Right kidney (tissue), 9 donors: ENCODE results near the gene FRMD3.

ENCODE experiments used
- DNase-seq: peaks from one replicate; pipeline ENCODE4 v3.0.0-alpha.2; 2016
- long read RNA-seq, 8 donors: transcript quantifications; one replicate each; lab custom pipeline, GENCODE V29; 2026

FRMD3 gene
- long read RNA-seq, donor 1, full-length matches to known transcripts: 1 of 14 reads
- long read RNA-seq, donor 1, partial matches to known transcripts: 13 of 14 reads
- long read RNA-seq, donor 1, other reads (novel, unspliced or antisense): 0 of 14 reads
- long read RNA-seq, donor 2, full-length matches to known transcripts: 3 of 3 reads
- long read RNA-seq, donor 2, partial matches to known transcripts: 0 of 3 reads
- long read RNA-seq, donor 2, other reads (novel, unspliced or antisense): 0 of 3 reads
- long read RNA-seq, donor 3: 0 reads
- long read RNA-seq, donor 4, full-length matches to known transcripts: 4 of 4 reads
- long read RNA-seq, donor 4, partial matches to known transcripts: 0 of 4 reads
- long read RNA-seq, donor 4, other reads (novel, unspliced or antisense): 0 of 4 reads
- long read RNA-seq, donor 5, full-length matches to known transcripts: 4 of 4 reads
- long read RNA-seq, donor 5, partial matches to known transcripts: 0 of 4 reads
- long read RNA-seq, donor 5, other reads (novel, unspliced or antisense): 0 of 4 reads
- long read RNA-seq, donor 6, full-length matches to known transcripts: 2 of 10 reads
- long read RNA-seq, donor 6, partial matches to known transcripts: 8 of 10 reads
- long read RNA-seq, donor 6, other reads (novel, unspliced or antisense): 0 of 10 reads
- long read RNA-seq, donor 7, full-length matches to known transcripts: 5 of 5 reads
- long read RNA-seq, donor 7, partial matches to known transcripts: 0 of 5 reads
- long read RNA-seq, donor 7, other reads (novel, unspliced or antisense): 0 of 5 reads
- long read RNA-seq, donor 8, full-length matches to known transcripts: 8 of 8 reads
- long read RNA-seq, donor 8, partial matches to known transcripts: 0 of 8 reads
- long read RNA-seq, donor 8, other reads (novel, unspliced or antisense): 0 of 8 reads

GRCh38 chr9:83538172-83538889, at the start of gene FRMD3:
Gene FRMD3 (minus strand): TSS chr9:83538401. CDS start chr9:83538231, 170 bp downstream.
- peak; percentile 97 for DNase-seq

- DNase-seq: no peak
Observed at GRCh38 chr9:83584995-83585394, 46.8 kb upstream of the FRMD3 start.

DNA sequence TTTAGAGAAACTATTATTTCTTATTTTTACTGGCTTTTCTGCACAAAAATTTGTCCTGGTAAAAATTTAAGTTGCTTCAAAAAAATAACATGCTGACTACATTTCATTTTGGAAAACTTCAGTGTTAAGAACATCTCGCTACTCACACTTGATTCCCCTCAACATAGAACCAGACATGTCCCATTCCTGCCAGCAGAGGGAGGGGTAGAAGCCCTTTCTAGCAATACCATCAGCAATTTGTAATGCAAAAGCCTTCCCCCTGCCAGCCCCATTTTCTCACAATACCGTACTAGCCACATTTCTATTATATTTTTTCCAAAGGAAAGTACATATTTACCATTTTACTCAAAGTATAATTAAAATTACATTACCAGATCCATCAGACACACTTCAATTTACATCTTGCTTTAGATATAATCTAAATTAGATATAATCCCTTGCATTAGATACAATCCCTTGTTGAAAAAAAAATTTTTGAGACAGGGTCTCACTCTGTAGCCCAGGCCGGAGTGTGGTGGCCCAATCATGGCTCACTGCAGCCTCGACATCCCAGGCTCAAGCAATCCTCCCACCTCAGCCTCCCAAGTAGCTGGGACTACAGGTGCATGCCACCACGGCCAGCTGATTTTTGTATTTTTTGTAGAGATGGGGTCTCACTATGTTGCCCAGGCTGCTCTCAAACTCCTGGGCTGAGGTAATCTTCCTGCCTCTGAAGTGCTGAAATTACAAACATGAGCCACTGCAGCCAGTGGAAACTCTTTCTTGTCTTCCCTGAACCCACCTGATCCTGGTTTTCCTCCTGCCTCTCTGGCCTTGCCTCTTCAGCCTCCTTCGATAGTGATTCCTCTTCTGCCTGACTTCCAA, 45.2 kb upstream of the FRMD3 start:
- DNase-seq: peak; percentile 15

GRCh38 chr9:83582029-83582428, 43.8 kb upstream of the FRMD3 start:
- DNase-seq: no peak

GRCh38 chr9:83574482-83574881, 36.3 kb upstream of the FRMD3 start:
- no peak for DNase-seq

GRCh38 chr9:83572524-83572923, 34.3 kb upstream of the FRMD3 start:
- DNase-seq: no peak

GRCh38 chr9:83570359-83570758, 32.2 kb upstream of the FRMD3 start:
- DNase-seq: no peak

GRCh38 chr9:83569326-83569725, 31.1 kb upstream of the FRMD3 start:
- DNase-seq: no peak

- DNase-seq: no peak
Observed at GRCh38 chr9:83563360-83563759, 25.2 kb upstream of the FRMD3 start.

DNA sequence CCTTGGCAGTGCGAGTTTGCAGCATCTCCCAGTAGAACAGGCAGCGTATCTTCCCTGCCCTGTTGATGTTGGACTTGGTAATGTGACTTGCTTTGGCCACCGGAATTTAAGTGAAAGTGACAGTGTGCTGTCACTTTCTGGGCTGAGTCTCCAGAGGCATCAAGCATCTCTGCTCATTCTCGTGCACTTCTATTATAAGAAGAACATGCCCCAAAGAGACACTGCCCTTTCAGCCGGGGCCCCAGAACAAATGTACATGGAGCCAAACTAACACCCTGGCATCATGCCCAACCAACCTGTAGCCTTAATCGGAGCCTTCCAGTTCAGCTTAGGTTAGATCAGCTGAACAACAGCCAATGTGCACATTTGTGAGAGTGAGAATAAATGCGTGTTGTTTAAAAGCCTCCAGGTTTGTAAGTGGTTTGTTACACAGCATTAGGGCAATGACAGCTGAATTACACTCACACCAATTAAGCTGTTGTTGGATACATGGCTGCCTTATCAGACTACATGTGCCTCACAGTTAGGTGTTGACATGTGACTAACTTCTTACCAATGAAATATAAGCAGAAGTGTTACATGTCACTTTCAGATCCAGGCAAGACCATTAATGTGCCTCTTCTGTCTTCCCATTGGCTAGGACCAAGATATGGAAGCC, 22.1 kb upstream of the FRMD3 start:
- DNase-seq: no peak

DNA sequence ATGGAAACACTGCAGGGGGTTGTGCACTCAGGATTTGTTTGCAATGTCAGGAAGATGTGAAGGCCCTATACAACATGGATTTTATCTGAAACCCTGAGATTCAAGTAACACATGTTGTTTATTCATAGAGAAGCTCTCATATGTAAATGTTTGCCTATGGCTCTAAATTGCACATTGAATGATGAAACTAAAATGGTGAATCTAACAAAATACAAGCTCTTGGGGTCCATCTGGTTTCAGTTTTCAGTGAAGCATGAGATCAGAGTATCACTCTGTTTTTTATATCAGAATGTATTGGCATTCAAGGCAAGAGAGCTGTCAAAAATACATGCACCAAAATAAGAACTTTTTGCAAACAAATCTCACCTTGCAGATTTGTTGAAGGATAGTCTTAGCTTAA, 19.6 kb upstream of the FRMD3 start:
- DNase-seq: no peak

GRCh38 chr9:83557317-83557716, 19.1 kb upstream of the FRMD3 start:
- DNase-seq: no peak

GRCh38 chr9:83554278-83554677, 16.1 kb upstream of the FRMD3 start:
- DNase-seq: no peak

DNA sequence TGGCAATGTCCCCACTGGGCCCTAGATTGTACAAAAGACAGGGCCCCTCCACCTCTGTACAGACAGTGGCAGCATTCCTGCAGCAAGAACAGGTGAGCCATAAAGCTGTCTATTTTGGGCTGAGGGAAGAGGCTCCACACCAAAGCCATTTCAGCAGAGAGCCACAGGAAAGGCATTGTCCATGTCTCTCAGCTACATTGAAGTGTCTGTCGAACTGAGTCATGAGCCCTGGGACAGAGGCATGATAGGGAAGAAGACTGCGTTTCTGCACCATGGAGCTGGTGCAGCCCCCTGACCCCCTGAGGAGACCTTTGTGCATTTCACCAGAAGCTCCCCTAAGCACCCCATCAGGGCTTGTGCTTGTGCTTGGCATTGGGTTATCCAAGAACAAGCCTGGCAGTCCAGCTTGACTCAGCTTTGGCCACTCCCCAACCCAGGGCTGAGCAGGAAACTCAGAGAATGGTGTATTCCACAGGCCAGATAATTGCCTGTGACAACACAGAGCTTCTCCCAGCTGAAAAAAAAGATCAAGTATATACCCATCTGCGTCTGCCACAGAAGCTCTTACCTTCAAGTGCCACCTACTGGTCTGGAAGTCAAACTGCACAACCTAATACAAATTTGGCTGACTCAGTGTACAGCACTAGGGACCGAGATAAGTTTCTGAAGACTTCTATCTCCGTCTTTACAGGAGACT, 5.9 kb upstream of the FRMD3 start:
- no peak for DNase-seq

DNA sequence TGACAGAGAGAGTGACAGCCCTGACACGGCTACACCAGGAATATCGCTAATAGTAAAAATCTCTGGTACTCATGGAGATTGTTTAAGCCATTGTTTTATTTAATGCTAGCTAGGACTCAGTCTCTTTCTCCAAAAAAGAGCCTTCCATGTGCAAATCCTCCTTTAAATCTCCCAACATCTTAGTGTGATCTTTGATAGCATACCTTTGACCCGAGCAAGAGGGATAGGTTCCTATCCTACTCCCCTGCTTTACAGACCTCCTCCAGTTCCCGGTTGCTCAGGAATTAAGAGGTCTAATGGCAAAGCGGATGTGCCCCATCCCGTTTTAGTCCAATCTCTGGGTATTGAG, 663 bp upstream of the FRMD3 start:
- no peak for DNase-seq

GRCh38 chr9:83537331-83538171, 650 bp downstream of the FRMD3 start:
- peak; percentile 69 for DNase-seq

GRCh38 chr9:83536332-83536731, 1.9 kb downstream of the FRMD3 start:
- no peak for DNase-seq

GRCh38 chr9:83535736-83536135, 2.5 kb downstream of the FRMD3 start:
- DNase-seq: no peak

DNA sequence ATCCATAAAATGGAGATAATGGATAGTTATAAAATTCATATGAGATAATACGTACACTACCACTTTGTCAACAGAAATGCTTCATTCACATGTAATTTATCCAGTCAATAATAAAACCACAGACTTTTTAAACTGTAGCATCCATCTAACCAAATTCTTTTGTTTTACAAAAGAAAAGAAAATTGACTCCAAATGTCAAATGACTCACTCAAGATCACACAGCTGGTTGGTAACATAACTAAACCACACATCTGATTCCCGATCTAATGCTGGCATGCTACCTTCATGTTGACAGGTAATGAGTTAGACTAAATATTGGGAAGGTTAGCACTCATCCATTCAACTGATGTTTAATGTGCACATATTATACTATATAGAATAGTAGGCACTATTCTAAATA, 4.9 kb downstream of the FRMD3 start:
- no peak for DNase-seq

DNA sequence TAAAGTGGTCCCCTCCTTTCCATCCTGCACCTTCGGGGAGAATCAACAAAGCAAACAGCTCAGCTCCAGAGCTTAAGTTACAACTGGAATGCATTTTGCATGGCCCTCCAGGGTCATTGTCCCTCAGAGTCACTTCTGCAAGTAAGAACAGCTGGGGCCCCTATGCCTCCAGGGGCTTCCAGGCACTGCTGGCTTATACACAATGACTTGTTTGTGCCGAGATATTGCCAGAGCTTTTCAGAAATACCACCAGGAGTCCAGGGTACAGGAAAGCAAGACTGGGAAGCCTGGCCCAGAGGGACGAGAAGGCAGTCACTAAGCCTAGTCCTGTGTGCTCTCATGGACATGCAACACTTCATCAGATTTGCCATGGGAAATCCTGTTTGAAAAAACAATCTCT, 11.3 kb downstream of the FRMD3 start:
- DNase-seq: no peak
